ENCODE results near the gene ALG10B.

- no peak for TF ChIP-seq EZH2 (IDR thresholded peaks at IDR 0.05; ENCODE audit: insufficient read depth, poor library complexity, severe bottlenecking)
- TF ChIP-seq EZH2phosphoT487 (IDR thresholded peaks at IDR 0.05; ENCODE audit: insufficient read depth, low read depth) = no peak
Observed at GRCh38 chr12:38289396-38289795, 27.2 kb upstream of the ALG10B start.
